GM21381 (cell line): ENCODE measurements around the gene PHKG2.

Source experiments
- ATAC-seq: cut with Tn5 transposase; IDR thresholded peaks from one replicate; pipeline ENCODE4 v1.9.1; 2021; ENCODE audit warnings: mild to moderate bottlenecking, moderate library complexity; ENCODE audit not compliant: unreplicated experiment

The PHKG2 gene

GRCh38 chr16:30728321-30728720 lies 19.9 kb upstream of the PHKG2 start:
- ATAC-seq = no peak

GRCh38 chr16:30728899-30729672 lies 19.1 kb upstream of the PHKG2 start:
- no peak for ATAC-seq

GRCh38 chr16:30731411-30731810 lies 16.8 kb upstream of the PHKG2 start:
- no peak for ATAC-seq

- no peak for ATAC-seq
Measured at GRCh38 chr16:30736995-30737793, 11.0 kb upstream of the PHKG2 start.

GRCh38 chr16:30737794-30738648 lies 10.2 kb upstream of the PHKG2 start:
- ATAC-seq = no peak

GRCh38 chr16:30738984-30739951 lies 9.0 kb upstream of the PHKG2 start:
- ATAC-seq = no peak

- no peak for ATAC-seq
Measured at GRCh38 chr16:30740364-30741251, 7.6 kb upstream of the PHKG2 start.

- no peak for ATAC-seq
Measured at GRCh38 chr16:30741461-30741914, 6.7 kb upstream of the PHKG2 start.

GRCh38 chr16:30743716-30744115 lies 4.5 kb upstream of the PHKG2 start:
- no peak for ATAC-seq

- no peak for ATAC-seq
Measured at GRCh38 chr16:30744183-30744582, 4.0 kb upstream of the PHKG2 start.

- no peak for ATAC-seq
Measured at GRCh38 chr16:30745082-30745481, 3.1 kb upstream of the PHKG2 start.

- ATAC-seq = no peak
Measured at GRCh38 chr16:30746638-30747175, 1.5 kb upstream of the PHKG2 start.

GRCh38 chr16:30747331-30747730 lies 894 bp upstream of the PHKG2 start:
- ATAC-seq = no peak

GRCh38 chr16:30748634-30749445 lies 615 bp downstream of the PHKG2 start:
- peak; percentile 5 for ATAC-seq

GRCh38 chr16:30750201-30750600 lies 2.0 kb downstream of the PHKG2 start:
- no peak for ATAC-seq

GRCh38 chr16:30750876-30751465 lies 2.7 kb downstream of the PHKG2 start:
- ATAC-seq = no peak

GRCh38 chr16:30753596-30753995 lies 5.4 kb downstream of the PHKG2 start:
- no peak for ATAC-seq
